CMK (cell line): Measurements from ENCODE around the gene REG1A.

Experiments
- DNase-seq: peaks from one replicate; pipeline ENCODE4 v3.0.0-alpha.2; 2010; ENCODE audit warnings: low read depth

REG1A gene

GRCh38 chr2:79128406-79128805 is 8.1 kb downstream of the REG1A start:
- no peak for DNase-seq

- DNase-seq = no peak
Measured at GRCh38 chr2:79129260-79129659, 9.0 kb downstream of the REG1A start.

GRCh38 chr2:79129804-79130203 is 9.5 kb downstream of the REG1A start:
- no peak for DNase-seq

- no peak for DNase-seq
Measured at GRCh38 chr2:79131687-79132086, 11.4 kb downstream of the REG1A start.

GRCh38 chr2:79138385-79138784 is 18.1 kb downstream of the REG1A start:
- no peak for DNase-seq

GRCh38 chr2:79139423-79139822 is 19.1 kb downstream of the REG1A start:
- no peak for DNase-seq

- no peak for DNase-seq
Measured at GRCh38 chr2:79155826-79156476, 35.7 kb downstream of the REG1A start.

- no peak for DNase-seq
Measured at GRCh38 chr2:79159030-79159429, 38.7 kb downstream of the REG1A start.

- DNase-seq = no peak
Measured at GRCh38 chr2:79159653-79160052, 39.4 kb downstream of the REG1A start, which contains the start of gene REG3A. Gene REG3A (minus strand): TSS chr2:79159753. CDS start chr2:79159405, 348 bp downstream.

GRCh38 chr2:79162132-79162531 is 41.8 kb downstream of the REG1A start:
- no peak for DNase-seq

- DNase-seq = no peak
Measured at GRCh38 chr2:79162801-79163200, 42.5 kb downstream of the REG1A start.

- no peak for DNase-seq
Measured at GRCh38 chr2:79171348-79171958, 51.2 kb downstream of the REG1A start.
